Activated CD8-positive, alpha-beta memory T cell treated with anti-CD3 and anti-CD28 coated beads, Interleukin-2, amount 50 U/mL, for 1 hour (primary cell): Measurements from ENCODE around the gene ZFAND3.
"Not testable (repeated sequence)": the region's sequence is repeated elsewhere in the genome, so short reads cannot be mapped to it uniquely, and the experiment has no call there.

Experiments
- DNase-seq: peaks from one replicate; pipeline ENCODE4 v3.0.0-alpha.2; 2020; ENCODE audit errors: extremely low read depth

Gene ZFAND3

DNA sequence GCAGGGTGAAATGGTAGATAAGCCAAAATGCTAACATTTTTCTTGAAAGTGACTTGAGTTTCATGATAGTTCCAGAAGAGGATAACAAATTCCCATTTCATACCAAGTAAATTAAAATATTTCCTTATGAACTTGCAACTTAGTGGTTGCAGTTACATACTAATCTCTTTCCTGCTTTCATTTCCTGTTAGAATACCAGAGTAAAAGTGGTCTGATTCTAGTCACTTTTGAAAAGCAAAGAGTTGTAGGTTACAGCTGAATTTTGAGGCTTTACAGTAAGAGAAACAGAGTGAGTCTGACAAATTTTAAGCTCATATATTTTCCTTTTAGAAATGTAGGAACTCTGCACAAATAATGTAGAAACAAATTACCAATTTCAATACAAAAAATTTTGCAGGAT lies 117.4 kb downstream of the ZFAND3 start:
- DNase-seq = no peak

DNA sequence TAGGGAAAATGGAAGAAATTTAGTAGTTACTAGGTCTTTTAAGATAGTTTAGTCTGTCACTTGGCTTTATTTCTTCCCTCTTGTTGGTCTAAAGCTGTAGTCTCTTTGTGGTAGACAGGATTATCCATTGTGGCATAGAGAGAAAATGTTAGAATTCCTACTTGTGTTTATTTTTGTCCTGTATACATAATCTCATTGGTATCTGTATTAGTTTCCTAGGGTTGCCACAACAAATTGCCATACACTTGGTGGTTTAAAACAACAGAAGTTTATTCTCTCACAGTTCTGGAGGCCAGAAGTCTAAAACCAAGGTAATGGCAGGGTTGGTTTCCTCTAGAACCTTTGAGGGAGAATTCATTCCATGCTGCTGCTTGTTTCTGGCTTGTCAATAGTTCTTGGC lies 119.4 kb downstream of the ZFAND3 start:
- DNase-seq = no peak

DNA sequence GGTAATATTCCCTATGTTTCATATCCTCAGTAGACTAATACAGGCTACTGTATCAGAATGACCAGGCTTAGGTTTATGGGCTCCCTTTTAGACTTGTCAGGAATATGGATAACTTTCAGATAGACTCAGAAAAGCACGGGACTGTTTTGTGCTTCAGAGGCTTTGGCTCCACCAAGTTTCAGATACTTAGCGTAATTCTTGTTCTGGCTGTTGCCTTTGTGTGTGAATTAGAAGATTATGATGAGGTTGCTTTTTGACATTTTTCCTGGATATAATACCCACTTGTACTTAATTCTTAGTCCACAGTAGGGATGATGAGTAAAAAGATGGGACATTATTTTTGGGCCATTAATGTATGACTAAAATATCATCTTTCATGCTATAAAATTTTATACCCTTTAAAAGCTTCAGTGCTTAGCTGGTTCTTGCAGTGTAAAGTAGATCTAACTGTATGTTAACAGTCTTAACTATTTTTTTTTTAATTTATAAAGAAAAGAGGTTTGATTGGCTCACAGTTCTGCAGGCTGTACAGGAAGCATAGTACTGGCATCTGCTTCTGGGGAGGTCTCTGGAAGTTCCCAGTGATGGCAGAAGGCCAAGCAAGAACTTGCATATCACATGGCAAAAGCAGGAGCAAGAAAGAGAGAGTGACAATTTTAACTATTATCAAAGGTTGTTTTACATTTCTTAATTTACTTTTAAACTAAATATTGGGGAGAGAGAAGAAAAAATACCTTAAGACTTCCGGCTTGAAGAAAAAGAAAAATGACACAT lies 120.7 kb downstream of the ZFAND3 start:
- DNase-seq = no peak

DNA sequence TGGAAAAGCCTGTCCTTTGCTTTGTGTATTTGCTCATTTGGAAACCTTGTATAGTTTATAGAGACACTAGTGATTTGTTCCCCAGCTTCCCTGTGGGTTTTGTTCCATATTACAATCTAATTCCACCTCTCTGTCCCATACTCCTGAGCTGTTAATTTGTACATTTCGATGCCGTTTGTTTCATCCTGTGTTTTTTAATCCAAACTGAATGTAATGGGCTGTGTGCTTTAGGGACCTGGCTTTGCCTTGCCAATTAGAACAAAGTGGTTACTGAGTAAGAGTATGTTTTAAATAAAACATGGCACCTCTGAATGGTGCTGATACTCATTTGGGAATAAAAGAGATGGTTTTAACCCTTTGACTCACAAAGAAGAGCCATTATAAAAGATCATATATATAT lies 122.3 kb downstream of the ZFAND3 start:
- no peak for DNase-seq

- DNase-seq = no peak
Observed at GRCh38 chr6:37942606-37943376, 123.3 kb downstream of the ZFAND3 start.

GRCh38 chr6:37943436-37944058 lies 124.0 kb downstream of the ZFAND3 start:
- no peak for DNase-seq

GRCh38 chr6:37946057-37946456 lies 126.5 kb downstream of the ZFAND3 start:
- DNase-seq = no peak

DNA sequence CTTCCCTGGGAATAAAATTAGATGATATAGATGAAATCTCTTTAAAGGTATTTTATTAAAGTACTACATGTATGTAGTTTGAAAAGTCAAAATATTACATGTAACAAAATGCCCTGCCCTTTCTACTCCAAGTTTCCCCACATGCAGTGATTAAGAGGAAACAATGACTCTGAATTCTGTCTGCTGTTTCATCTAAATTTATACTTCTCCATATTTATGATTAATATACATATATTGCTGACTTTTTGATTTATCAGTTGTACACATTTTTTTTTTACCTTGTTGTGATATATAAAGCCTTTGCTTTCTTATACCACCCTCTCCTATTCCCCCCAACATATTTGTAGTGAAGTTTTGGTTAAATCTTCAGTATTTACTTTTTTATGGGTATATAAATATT lies 127.9 kb downstream of the ZFAND3 start:
- DNase-seq = no peak

GRCh38 chr6:37948584-37948983 lies 129.1 kb downstream of the ZFAND3 start:
- DNase-seq = not testable (repeated sequence)

DNA sequence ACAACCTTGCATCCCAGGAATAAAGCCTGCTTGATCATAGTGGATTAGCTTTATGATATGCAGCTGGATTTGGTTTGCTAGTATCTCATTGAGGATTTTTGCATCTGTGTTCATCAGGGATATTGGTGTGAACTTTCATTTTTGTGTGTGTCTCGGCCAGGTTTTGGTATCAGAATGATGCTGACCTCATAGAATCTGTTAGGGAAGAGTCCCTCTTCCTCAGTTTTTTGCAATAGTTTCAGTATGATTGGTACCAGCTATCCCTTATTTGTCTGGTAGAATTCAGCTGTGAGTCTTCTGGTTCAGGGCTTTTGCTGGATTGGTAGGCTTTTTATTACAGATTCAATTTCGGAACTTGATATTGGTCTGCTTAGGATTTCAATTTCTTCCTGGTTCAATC lies 132.5 kb downstream of the ZFAND3 start:
- no peak for DNase-seq

GRCh38 chr6:37954791-37955190 lies 135.3 kb downstream of the ZFAND3 start:
- no peak for DNase-seq

GRCh38 chr6:37956711-37957275 lies 137.3 kb downstream of the ZFAND3 start:
- no peak for DNase-seq

DNA sequence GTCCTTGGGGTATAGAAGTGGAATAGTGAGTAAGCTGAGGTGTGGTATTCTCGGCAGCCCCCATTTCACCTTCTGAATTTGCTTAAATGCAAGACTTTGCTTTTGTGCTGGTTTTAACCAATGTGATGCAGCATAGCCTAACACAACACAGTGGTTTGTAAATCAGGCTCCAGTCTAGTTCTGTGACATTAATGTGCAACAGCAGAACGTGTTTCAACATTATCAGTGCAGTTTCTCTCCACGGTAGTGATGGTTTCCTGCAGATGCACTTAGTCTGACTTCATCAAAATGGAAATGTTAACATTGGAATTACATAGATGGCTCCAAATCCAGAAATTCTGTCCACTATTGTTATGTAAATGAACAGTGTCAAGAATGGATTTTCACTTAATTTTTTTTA lies 139.5 kb downstream of the ZFAND3 start:
- DNase-seq = no peak

- DNase-seq = no peak
Observed at GRCh38 chr6:37960139-37960935, 140.8 kb downstream of the ZFAND3 start.

- DNase-seq = peak; percentile 20
Observed at GRCh38 chr6:37962481-37963080, 143.1 kb downstream of the ZFAND3 start.

- no peak for DNase-seq
Observed at GRCh38 chr6:37965964-37966676, 146.6 kb downstream of the ZFAND3 start.

DNA sequence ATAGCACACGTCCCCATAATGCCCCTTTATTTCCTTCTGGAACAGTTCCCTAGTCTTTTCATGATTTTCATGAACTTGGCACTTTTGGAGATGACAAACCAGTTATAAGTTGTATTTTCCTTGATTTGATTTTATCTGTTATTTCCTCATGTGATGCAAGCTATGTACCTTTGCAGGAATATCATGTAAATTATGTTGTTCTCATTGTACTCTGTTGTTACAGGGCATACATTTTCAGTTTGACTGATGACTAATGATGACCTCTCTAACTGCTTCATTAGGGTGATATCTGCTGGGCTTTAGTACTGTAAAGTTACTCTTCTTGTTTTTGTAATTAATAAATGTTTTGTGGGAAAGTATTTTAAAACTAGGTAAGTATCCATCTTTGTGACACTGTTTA lies 147.3 kb downstream of the ZFAND3 start:
- DNase-seq = no peak

GRCh38 chr6:37967651-37968050 lies 148.1 kb downstream of the ZFAND3 start:
- no peak for DNase-seq

DNA sequence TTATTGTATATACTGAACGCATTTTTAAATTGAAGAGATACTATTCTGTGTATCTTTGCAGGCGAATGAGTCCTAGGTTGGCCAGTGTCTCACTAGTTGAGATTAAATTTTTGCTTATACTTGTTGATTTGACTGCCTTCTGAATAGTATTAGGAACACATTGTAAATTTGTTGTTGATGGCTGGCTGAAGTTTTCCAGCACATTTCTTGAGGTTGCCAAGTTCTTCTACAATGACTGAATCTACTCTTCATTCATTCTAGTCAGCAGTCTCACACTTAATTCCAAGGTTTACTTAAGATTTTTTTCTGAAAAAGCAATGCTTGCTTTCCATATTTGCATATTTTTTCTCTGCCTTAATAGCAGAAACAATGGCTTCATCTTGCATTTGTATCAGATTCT lies 151.7 kb downstream of the ZFAND3 start:
- no peak for DNase-seq

GRCh38 chr6:37971711-37972390 lies 152.3 kb downstream of the ZFAND3 start:
- DNase-seq = no peak
